ENCODE results near the gene IRF4.

Gene IRF4

DNA sequence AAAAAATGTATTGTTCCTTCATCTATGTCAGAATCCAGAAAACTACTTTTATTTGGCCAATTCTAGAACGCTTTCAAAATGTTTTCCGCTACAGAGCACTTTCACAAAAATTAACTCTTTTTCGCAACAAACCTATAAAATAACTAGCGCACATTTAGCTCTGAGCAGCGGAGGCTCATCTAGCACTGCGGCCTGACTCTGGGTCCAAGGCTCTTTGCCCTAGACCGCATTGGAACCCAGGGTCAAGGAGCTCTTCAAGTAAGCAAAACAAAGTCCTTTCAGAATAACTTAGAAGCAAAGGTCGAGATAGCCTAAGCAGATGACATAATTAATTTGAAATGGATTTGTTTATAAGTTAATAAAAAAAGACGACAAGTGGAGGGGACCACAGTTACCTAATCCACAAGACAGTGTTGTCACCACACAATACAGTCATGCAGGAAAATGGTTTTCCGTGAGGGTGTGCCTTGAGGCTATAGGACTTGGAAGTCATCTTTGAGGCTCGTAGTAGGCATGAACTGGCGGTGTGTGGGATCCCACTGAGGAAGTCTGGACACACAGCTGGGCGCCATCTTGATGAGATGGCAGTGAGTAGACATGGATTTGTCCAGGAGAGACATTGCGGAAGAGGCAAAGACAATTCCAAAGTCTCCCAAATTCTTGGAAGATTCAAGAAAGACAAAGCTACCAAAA lies 29.2 kb upstream of the IRF4 start:
- in situ Hi-C loops (cut with HindIII; ENCODE audit: low sequenced_read_pairs) = no loop called here
- DNase-seq (ENCODE audit: low read depth, low spot score) = no peak
- TF ChIP-seq, protein P1, sequence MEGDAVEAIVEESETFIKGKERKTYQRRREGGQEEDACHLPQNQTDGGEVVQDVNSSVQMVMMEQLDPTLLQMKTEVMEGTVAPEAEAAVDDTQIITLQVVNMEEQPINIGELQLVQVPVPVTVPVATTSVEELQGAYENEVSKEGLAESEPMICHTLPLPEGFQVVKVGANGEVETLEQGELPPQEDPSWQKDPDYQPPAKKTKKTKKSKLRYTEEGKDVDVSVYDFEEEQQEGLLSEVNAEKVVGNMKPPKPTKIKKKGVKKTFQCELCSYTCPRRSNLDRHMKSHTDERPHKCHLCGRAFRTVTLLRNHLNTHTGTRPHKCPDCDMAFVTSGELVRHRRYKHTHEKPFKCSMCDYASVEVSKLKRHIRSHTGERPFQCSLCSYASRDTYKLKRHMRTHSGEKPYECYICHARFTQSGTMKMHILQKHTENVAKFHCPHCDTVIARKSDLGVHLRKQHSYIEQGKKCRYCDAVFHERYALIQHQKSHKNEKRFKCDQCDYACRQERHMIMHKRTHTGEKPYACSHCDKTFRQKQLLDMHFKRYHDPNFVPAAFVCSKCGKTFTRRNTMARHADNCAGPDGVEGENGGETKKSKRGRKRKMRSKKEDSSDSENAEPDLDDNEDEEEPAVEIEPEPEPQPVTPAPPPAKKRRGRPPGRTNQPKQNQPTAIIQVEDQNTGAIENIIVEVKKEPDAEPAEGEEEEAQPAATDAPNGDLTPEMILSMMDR (IDR thresholded peaks at IDR 0.05; ENCODE audit: low read depth, low read length) = no peak
- no peak overlapping the region for H3K4me3 ChIP-seq (ENCODE audit: low read depth, low read length)

DNA sequence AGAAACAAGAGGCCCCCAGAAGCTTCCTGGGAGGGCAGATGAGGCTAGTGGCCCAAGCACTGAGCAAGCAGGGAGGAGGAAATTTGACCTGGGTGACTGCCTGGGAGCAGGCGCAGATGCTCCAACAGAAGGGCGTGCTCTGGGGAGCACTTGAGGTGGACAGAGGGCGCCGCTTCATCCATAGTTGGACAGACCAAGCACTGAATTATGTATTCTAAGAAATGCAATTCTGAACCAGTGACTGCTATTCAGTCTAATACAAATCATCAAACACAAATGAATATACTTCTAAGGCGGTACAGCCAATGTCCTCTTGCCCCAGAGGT lies 28.7 kb upstream of the IRF4 start:
- DNase-seq (ENCODE audit: low read depth, low spot score) = no peak
- in situ Hi-C loops (cut with HindIII; ENCODE audit: low sequenced_read_pairs) = no loop called here
- H3K4me3 ChIP-seq (ENCODE audit: low read depth, low read length) = no peak overlapping the region
- TF ChIP-seq, protein P1 (IDR thresholded peaks at IDR 0.05; ENCODE audit: low read depth, low read length) = no peak

DNA sequence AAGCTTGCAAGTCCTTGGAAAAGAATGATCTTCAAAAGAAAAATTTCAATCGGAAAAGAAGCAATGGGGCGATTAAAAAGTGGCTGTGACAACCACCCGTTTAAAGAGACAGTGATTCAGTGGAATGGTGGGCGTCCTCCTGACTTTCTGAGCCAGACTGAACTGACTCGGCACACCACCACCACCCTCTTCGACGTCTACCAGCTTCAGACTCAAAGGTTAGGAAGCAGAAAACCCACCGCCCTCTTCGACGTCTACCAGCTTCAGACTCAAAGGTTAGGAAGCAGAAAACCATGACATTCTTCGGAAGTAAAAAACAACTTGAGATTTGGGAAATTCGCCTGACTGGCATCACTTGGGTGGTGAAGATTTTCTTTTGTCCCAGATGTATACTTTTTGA lies 28.3 kb upstream of the IRF4 start:
- DNase-seq (ENCODE audit: low read depth, low spot score) = no peak
- in situ Hi-C loops (cut with HindIII; ENCODE audit: low sequenced_read_pairs) = no loop called here
- no peak overlapping the region for H3K4me3 ChIP-seq (ENCODE audit: low read depth, low read length)
- TF ChIP-seq, protein P1 (IDR thresholded peaks at IDR 0.05; ENCODE audit: low read depth, low read length) = no peak

DNA sequence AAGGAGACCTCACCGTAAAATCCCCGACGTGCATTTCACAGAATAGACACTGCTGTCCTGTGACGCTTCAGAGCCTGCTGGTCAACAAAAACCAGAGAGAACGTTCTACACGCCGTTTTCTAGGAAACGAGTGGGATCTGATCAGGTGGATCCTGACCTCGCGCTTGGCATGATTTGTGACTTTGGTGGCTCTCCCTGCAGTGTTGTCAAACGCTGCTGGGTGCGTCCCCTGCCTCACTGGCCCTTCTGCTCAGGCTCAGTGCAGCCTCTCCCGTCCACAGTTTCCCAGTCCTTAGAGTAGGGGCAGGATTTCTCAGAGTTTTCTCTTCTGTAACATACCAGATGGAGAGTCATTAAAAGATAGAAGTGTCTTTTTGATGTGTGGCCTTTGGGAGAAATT lies 27.6 kb upstream of the IRF4 start:
- no peak for DNase-seq (ENCODE audit: low read depth, low spot score)
- H3K4me3 ChIP-seq (ENCODE audit: low read depth, low read length) = no peak overlapping the region
- TF ChIP-seq, protein P1 (IDR thresholded peaks at IDR 0.05; ENCODE audit: low read depth, low read length) = no peak
- in situ Hi-C loops (cut with HindIII; ENCODE audit: low sequenced_read_pairs) = no loop called here

DNA sequence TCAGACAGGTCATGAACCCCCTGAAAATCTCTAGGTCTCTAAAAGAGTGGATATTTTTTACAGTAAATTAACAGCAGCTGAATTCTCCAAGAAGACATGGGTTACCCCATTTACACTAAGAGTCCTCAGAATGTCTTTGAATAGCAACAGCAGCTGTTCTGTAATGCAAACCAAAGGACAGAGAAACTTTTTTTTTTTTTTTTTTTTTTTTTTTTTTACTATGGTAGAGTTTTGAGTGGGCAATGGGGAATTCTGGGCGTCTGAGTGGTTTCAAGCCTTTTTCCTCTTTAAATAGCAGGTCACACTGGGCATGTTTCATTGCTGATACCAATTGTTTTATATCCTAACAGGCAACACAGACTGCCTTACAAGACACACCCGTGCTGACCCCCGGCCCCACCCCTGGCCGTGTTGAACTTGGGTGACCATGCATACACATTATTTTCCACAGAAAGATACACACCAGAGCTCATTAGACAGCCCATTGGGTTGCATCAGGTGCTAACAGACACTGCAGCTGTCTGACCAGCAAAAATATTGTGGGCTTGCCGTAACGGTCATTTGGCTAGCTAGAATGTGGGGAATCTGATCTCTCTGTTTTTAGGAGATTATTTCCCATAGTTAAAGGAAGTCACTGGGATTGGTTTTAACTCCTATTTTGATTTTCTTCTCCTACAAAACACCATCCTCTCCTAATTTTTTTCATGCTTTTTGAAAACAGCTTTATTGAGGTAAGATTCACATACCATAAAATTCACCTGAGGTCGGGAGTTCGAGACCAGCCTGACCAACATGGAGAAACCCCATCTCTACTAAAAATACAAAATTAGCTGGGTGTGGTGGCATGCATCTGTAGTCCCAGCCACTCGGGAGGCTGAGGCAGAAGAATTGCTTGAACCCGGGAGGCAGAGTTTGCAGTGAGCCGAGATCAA lies 26.7 kb upstream of the IRF4 start:
- TF ChIP-seq, protein P1 (IDR thresholded peaks at IDR 0.05; ENCODE audit: low read depth, low read length) = no peak
- no peak for DNase-seq (ENCODE audit: low read depth, low spot score)
- in situ Hi-C loops (cut with HindIII; ENCODE audit: low sequenced_read_pairs) = no loop called here
- no peak overlapping the region for H3K4me3 ChIP-seq (ENCODE audit: low read depth, low read length)

DNA sequence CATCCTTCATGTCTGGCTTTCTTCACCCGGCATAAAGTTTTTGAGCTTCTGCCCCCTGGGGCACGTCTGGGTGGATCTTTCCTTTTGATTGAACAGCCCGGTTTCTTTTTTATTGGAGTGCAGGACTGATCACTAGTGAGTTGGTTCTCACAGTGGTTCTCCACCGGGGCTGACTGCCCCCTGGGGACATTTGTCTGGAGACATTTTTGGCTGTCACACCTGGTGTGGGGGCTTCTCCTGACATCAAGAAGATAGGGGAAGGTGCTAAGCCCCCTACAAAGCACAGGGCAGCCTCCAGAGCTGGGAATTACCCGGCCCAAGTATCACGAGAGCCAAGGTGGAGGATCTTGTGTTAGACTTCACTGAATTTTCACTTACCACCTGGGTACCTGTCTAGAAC lies 25.7 kb upstream of the IRF4 start:
- DNase-seq (ENCODE audit: low read depth, low spot score) = no peak
- no peak overlapping the region for H3K4me3 ChIP-seq (ENCODE audit: low read depth, low read length)
- in situ Hi-C loops (cut with HindIII; ENCODE audit: low sequenced_read_pairs) = no loop called here
- TF ChIP-seq, protein P1 (IDR thresholded peaks at IDR 0.05; ENCODE audit: low read depth, low read length) = no peak

All from astrocyte of the spinal cord (primary cell).